ENCODE measurements around the gene TNFRSF8.

GRCh38 chr1:12073796-12074195 is 10.7 kb downstream of the TNFRSF8 start:
- no peak for TF ChIP-seq POLR2A (IDR thresholded peaks at IDR 0.05; ENCODE audit: low read length)
- TF ChIP-seq GATA1 (IDR thresholded peaks at IDR 0.05; ENCODE audit: low read depth, low read length): no peak

Measured in erythroblast (primary cell).